CD14-positive monocyte (primary cell): ENCODE data around the gene MACF1. TPM values are rescaled to one million over a fixed set of nuclear protein-coding genes. Genes with fewer than 3 reads are reported as not detected.

Source experiments
- DNase-seq, 3 donors: peaks; one replicate each; pipeline ENCODE4 v3.0.0-alpha.2; 2011 to 2022
- H2AFZ ChIP-seq: 2 replicates; pipeline ENCODE4 v1.6.0; 2012; ENCODE audit warnings: mild to moderate bottlenecking, low read depth, low read length, inconsistent platforms; ENCODE audit not compliant: insufficient read depth, poor library complexity, severe bottlenecking
- H3K27ac ChIP-seq, 2 donors: 1 replicate in 1 of 2; 2 replicates in 1 of 2; pipeline ENCODE4 v1.5.1; 2012 to 2013; ENCODE audit warnings: low read length in 2 of 2, control low read depth in 1 of 2, inconsistent platforms in 1 of 2, low read depth in 1 of 2, mild to moderate bottlenecking in 1 of 2
- H3K27me3 ChIP-seq, 2 donors: one replicate each; pipeline versions ENCODE4 v1.6.0 to v1.6.1; 2011 to 2013; ENCODE audit warnings: low read length in 2 of 2; ENCODE audit not compliant: control insufficient read depth in 2 of 2, insufficient read depth in 2 of 2
- H3K36me3 ChIP-seq, 2 donors: replicated peaks in 1 of 2; 1 replicate in 1 of 2; 2 replicates in 1 of 2; pipeline versions ENCODE4 v1.5.1 to v1.6.1; 2012 to 2013; ENCODE audit warnings: low read length in 2 of 2, control low read depth in 1 of 2, inconsistent platforms in 1 of 2, mild to moderate bottlenecking in 1 of 2; ENCODE audit not compliant: insufficient read depth in 2 of 2, control insufficient read depth in 1 of 2
- H3K4me1 ChIP-seq, 2 donors: 1 replicate in 1 of 2; 2 replicates in 1 of 2; pipeline versions ENCODE4 v1.5.1 to v1.6.1; 2012 to 2013; ENCODE audit warnings: low read length in 2 of 2, control low read depth in 1 of 2, inconsistent platforms in 1 of 2, mild to moderate bottlenecking in 1 of 2, moderate library complexity in 1 of 2; ENCODE audit not compliant: insufficient read depth in 2 of 2, control insufficient read depth in 1 of 2
- H3K4me2 ChIP-seq: replicated peaks from 2 replicates; pipeline ENCODE3; 2012; ENCODE audit warnings: low read length, moderate library complexity, mild to moderate bottlenecking; ENCODE audit not compliant: poor library complexity, severe bottlenecking; ENCODE audit errors: extremely low read depth
- H3K4me3 ChIP-seq, 3 experiments: fragments of 200-600 bp in 1 of 3; sonication (generic) in 1 of 3; replicated peaks in 1 of 3; 1 replicate in 2 of 3; 2 replicates in 1 of 3; pipeline ENCODE4 v1.5.1; 2011 to 2013; ENCODE audit warnings: low read length in 3 of 3, mild to moderate bottlenecking in 3 of 3, control low read depth in 2 of 3, low read depth in 2 of 3, inconsistent platforms in 1 of 3, moderate library complexity in 1 of 3
- H3K79me2 ChIP-seq: 2 replicates; pipeline ENCODE4 v1.6.0; 2012; ENCODE audit warnings: mild to moderate bottlenecking, control low read depth, inconsistent platforms, low read length, moderate library complexity; ENCODE audit not compliant: insufficient read depth
- H3K9ac ChIP-seq: 2 replicates; pipeline ENCODE4 v1.6.0; 2017; ENCODE audit warnings: low read length, mild to moderate bottlenecking; ENCODE audit not compliant: insufficient read depth, poor library complexity, severe bottlenecking
- H3K9me3 ChIP-seq, 2 donors: replicated peaks in 1 of 2; 1 replicate in 1 of 2; 2 replicates in 1 of 2; pipeline versions ENCODE4 v1.5.1 to v1.6.1; 2012 to 2013; ENCODE audit warnings: low read length in 2 of 2, control low read depth in 1 of 2; ENCODE audit not compliant: control insufficient read depth in 1 of 2, insufficient read depth in 1 of 2
- H4K20me1 ChIP-seq: 2 replicates; pipeline ENCODE4 v1.6.0; 2012; ENCODE audit warnings: mild to moderate bottlenecking, low read length, control low read depth, moderate library complexity; ENCODE audit not compliant: insufficient read depth
- H3K27ac Mint-ChIP-seq, 7 donors: one replicate each; pipeline ENCODE4 v1.8.0; 2020; ENCODE audit warnings: mild to moderate bottlenecking in 7 of 7, mixed read lengths in 7 of 7, moderate library complexity in 6 of 7, inconsistent platforms in 2 of 7
- H3K27me3 Mint-ChIP-seq, 3 donors: one replicate each; pipeline ENCODE4 v1.8.0; 2021 to 2022; ENCODE audit warnings: low read depth in 3 of 3, mild to moderate bottlenecking in 3 of 3, mixed read lengths in 3 of 3, moderate library complexity in 3 of 3, inconsistent platforms in 1 of 3
- H3K36me3 Mint-ChIP-seq, 2 donors: one replicate each; pipeline ENCODE4 v1.8.0; 2020; ENCODE audit warnings: mixed read lengths in 2 of 2, inconsistent platforms in 1 of 2, mild to moderate bottlenecking in 1 of 2
- H3K4me1 Mint-ChIP-seq: one replicate; pipeline ENCODE4 v1.8.0; 2020; ENCODE audit warnings: mild to moderate bottlenecking, mixed read lengths
- H3K4me3 Mint-ChIP-seq, 2 donors: one replicate each; pipeline ENCODE4 v1.8.0; 2020; ENCODE audit warnings: mild to moderate bottlenecking in 2 of 2, mixed read lengths in 2 of 2, moderate library complexity in 1 of 2
- H3K9me3 Mint-ChIP-seq, 7 donors: one replicate each; pipeline ENCODE4 v1.8.0; 2020 to 2022; ENCODE audit warnings: mixed read lengths in 7 of 7, mild to moderate bottlenecking in 6 of 7, moderate library complexity in 6 of 7, inconsistent platforms in 2 of 7
- WGBS: methylation state at CpG from one replicate; pipeline ENCODE4 v1.1.5; 2013; ENCODE audit warnings: missing lambda C conversion rate; ENCODE audit not compliant: insufficient coverage; 5-methylcytosine and 5-hydroxymethylcytosine counted together
- intact Hi-C, 2 donors: fragments of 100-400 bp; cut with micrococcal nuclease; formaldehyde crosslinking; loops; one replicate each; pipeline versions ENCODE4 v1.15.0 to v1.15.1; 2023
- polyA plus RNA-seq, 3 donors: library from polyadenylated mRNA; depleted of rRNA in 1 of 3; unstranded in 2 of 3; stranded (reverse) in 1 of 3; fragments of 300-500 nt in 2 of 3; fragments of >200 nt in 1 of 3; fragmentation: Illumina TruSeq in 2 of 3; gene quantifications; 1 replicate in 2 of 3; 2 replicates in 1 of 3; pipeline ENCODE4 v1.2.3, GENCODE V29; 2012 to 2021
- TF ChIP-seq, protein P1 (sequence below): fragments of 200-600 bp; IDR thresholded peaks from one replicate; pipeline ENCODE4 v1.8.0; 2022; ENCODE audit warnings: antibody characterized with exemption, mild to moderate bottlenecking

The MACF1 gene
- polyA plus RNA-seq, 3 donors, result 3.4 to 36.8 (median 4.5) TPM

DNA sequence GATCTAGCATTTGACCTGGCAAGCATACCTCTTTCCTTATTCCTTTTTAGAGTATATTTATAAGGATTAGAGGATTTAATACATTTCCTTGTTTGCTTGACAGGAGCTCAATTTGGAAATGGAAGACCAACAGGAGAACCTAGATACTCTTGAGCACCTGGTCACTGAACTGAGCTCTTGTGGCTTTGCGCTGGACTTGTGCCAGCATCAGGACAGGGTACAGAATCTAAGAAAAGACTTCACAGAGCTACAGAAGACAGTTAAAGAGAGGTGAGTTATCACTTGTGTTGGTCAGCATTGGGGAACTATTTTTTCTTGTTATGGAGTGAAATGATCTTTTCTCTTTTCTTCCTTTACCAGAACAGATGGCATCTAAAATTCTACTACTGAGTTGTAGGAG lies 163.6 kb downstream of the MACF1 start:
- no CpG with 5 or more reads among the region's 1 CpG for WGBS
- no peak overlapping the region for H3K27ac Mint-ChIP-seq
- intact Hi-C loops, result no loop called here
- H3K4me1 ChIP-seq, result no peaks in the 10 kb centered on the region
- peaks cover 73 to 93% of the 10 kb centered on the region in 2 donors for H3K36me3 ChIP-seq
- TF ChIP-seq, protein P1, sequence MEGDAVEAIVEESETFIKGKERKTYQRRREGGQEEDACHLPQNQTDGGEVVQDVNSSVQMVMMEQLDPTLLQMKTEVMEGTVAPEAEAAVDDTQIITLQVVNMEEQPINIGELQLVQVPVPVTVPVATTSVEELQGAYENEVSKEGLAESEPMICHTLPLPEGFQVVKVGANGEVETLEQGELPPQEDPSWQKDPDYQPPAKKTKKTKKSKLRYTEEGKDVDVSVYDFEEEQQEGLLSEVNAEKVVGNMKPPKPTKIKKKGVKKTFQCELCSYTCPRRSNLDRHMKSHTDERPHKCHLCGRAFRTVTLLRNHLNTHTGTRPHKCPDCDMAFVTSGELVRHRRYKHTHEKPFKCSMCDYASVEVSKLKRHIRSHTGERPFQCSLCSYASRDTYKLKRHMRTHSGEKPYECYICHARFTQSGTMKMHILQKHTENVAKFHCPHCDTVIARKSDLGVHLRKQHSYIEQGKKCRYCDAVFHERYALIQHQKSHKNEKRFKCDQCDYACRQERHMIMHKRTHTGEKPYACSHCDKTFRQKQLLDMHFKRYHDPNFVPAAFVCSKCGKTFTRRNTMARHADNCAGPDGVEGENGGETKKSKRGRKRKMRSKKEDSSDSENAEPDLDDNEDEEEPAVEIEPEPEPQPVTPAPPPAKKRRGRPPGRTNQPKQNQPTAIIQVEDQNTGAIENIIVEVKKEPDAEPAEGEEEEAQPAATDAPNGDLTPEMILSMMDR, result no peak
- H2AFZ ChIP-seq, result no peak overlapping the region
- no peaks in the 10 kb centered on the region for H3K27me3 ChIP-seq
- H3K36me3 Mint-ChIP-seq, result peaks cover 72 to 100% of the 10 kb centered on the region in 2 donors
- H3K79me2 ChIP-seq, result no peaks in the 10 kb centered on the region
- no peak overlapping the region for H3K9ac ChIP-seq
- H3K27ac ChIP-seq, result no peak overlapping the region
- H3K4me2 ChIP-seq, result no peak overlapping the region
- H3K9me3 ChIP-seq, result no peaks in the 10 kb centered on the region
- no peaks in the 10 kb centered on the region for H3K9me3 Mint-ChIP-seq
- H3K4me1 Mint-ChIP-seq, result peaks cover 1% of the 10 kb centered on the region
- H3K4me3 Mint-ChIP-seq, result no peak overlapping the region
- no peak for DNase-seq
- peaks cover 0 to 1% (median 0%) of the 10 kb centered on the region in 3 donors for H3K27me3 Mint-ChIP-seq
- no peaks in the 10 kb centered on the region for H4K20me1 ChIP-seq
- no peak overlapping the region for H3K4me3 ChIP-seq

DNA sequence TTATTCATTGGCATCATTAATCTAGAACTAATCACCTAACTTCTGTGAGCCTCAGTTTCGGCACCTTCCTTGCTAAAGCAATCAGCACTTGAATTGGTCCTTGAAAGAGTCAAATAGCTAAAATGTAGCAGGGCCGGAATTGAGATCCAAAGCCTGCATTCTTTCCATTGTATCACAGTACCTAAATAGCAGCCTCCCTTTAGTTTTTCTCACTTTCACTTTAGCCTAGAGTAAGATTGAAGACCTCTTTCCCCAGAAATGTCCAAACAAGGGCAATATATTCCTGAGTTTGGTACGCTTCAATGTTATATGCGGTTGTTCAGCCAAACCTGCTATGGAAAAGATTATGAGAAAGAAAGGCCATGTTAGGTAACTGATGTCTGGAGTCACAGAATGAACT lies 165.1 kb downstream of the MACF1 start:
- H3K36me3 ChIP-seq, result peaks cover 84 to 99% of the 10 kb centered on the region in 2 donors
- TF ChIP-seq, protein P1, result no peak
- H3K9me3 Mint-ChIP-seq, result no peaks in the 10 kb centered on the region
- no peaks in the 10 kb centered on the region for H3K27me3 ChIP-seq
- H3K27ac ChIP-seq, result no peak overlapping the region
- H3K27ac Mint-ChIP-seq, result no peak overlapping the region
- H2AFZ ChIP-seq, result no peak overlapping the region
- peaks cover 70 to 97% of the 10 kb centered on the region in 2 donors for H3K36me3 Mint-ChIP-seq
- no peaks in the 10 kb centered on the region for H3K9me3 ChIP-seq
- H3K4me3 Mint-ChIP-seq, result no peak overlapping the region
- H4K20me1 ChIP-seq, result no peaks in the 10 kb centered on the region
- no peak overlapping the region for H3K4me3 ChIP-seq
- 100% methylated on average over 2 of the region's 4 CpGs for WGBS
- no peak overlapping the region for H3K9ac ChIP-seq
- intact Hi-C loops, result no loop called here
- no peaks in the 10 kb centered on the region for H3K4me1 Mint-ChIP-seq
- no peaks in the 10 kb centered on the region for H3K79me2 ChIP-seq
- H3K4me2 ChIP-seq, result no peak overlapping the region
- no peak for DNase-seq
- no peaks in the 10 kb centered on the region for H3K4me1 ChIP-seq
- H3K27me3 Mint-ChIP-seq, result no peaks in the 10 kb centered on the region
